HG02623 (cell line): ENCODE measurements around the gene IKZF1.
A peak's percentile ranks its signal among the peaks of the same experiment; 100 is the strongest.

ENCODE experiments used
- ATAC-seq: cut with Tn5 transposase; IDR thresholded peaks from one replicate; pipeline ENCODE4 v1.9.1; 2021; ENCODE audit warnings: moderate library complexity; ENCODE audit not compliant: unreplicated experiment

Gene IKZF1

DNA sequence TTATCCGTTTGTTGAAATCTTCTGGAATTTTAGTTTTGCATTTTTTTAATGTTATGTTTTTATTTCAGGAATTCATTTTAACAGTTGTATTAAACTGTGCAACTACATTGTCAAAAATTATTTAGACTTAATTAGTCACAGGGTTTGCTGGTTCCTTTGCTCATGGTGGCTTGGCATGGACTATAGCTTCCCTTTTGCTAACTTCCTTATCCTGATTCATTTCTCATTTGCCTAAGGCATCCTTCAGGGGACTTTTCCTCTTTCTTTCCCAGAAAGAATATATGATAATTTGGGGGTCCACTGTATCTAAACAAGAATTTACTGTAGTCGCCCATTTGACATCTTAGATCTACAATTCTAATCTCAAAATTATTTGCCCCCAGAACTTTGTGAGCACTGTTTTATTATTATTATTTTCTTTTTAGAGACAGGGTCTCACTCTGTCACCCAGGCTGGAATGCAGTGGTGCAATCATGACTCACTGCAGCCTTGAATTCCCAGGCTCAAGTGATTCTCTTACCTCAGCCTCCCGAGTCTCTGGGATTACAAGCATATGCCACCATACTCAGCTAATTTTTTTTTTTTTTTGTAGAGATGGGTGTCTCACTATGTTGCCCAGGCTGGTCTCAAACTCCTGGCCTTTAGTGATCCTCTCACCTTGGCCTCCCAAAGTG lies 131.8 kb downstream of the IKZF1 start:
- ATAC-seq = no peak

DNA sequence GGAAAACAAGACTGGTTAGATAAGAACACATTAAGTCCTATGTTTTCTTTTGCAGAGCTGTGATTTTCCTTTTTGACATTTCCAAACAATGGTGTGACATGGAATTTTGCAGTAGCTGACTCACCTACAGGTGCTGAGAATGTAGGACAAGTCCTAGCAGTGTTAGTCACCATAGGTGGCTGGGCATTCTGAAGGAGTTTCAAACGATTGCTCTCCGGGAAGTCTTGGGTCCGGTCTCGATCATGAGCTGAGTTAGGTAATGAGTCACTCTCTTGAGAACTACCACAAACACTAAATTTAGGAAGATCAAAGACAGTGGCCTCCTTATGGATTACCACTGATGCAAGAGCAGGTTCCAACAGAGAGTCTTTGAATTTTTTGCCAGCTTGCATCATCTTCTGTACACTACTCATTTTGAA lies 142.0 kb downstream of the IKZF1 start:
- ATAC-seq = peak; percentile 31

DNA sequence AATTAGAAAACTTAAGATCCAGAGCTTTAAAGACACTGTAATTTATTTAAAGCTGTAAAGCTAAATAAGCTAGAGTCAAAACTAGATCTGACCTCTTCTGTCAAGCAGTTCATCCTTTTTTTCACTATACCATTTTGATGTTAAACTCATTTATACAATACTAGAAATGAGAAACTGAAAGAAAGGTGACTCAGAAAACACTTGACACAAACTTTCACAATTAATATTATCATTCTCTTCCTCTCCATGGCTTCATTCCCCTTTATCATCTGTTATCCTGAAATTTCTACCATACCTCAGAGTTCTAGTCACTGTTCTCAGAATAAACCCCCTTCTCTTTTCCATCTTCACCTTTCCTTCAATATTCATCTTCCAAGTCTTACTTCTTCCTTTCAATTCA lies 144.3 kb downstream of the IKZF1 start:
- ATAC-seq = peak; percentile 29

DNA sequence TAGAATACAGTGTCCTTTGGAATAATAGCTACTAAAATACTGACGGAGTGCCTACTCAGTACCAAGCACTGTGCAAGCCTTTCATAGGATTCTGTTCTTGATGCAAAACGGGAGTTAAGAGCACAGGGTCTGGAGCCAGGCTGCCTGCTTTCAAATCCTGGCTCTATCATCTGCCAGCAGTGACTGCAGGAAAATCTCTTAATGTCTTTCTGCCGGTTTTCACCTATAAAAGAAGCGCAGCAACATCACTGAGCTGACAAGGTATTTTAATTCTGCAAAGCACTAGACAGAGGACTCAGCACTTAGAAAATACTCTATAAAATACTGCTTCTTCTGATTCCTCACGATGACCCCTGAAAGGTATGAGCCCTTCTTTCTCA lies 145.0 kb downstream of the IKZF1 start:
- ATAC-seq = no peak

DNA sequence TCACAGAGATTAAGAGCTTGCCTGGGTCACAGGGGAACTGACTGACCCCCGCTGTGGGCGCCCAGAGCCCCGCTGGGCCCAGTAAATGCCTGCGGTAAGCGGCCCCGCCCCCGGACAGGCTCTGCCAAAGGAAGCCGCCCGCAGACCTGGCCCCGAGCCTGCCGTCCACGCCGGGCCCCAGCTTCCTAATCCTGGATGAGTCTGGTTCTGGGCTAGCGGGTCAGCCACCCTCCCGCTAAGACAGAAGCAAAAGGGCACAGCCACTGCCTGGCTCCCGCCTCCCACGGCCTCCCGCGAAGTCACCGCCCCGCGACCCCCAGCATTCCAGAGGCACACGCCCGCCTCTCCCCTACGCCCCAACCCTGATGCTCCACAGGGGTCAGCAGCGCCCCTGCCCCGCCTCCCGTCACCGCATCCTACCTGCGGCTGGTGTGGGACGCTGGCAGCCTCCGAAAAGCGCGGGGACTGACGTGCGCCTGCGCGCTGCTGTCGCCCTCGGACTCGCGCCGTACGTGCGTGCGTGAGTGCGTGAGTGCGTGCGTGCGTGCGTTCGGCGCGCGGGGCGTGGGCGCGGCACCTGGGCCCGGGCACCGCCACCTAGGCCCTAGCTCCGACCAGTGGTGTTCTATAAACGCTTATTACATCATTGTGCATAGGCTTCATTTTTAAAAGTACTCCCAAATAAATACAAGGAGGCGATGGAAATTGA lies 145.5 kb downstream of the IKZF1 start, which contains the start of gene FIGNL1:
Gene FIGNL1, minus strand, starts transcription at position 470 of the 709 bp plus-strand sequence. CDS start 3,063 bp downstream, outside the sequence.
- peak; percentile 75 for ATAC-seq

DNA sequence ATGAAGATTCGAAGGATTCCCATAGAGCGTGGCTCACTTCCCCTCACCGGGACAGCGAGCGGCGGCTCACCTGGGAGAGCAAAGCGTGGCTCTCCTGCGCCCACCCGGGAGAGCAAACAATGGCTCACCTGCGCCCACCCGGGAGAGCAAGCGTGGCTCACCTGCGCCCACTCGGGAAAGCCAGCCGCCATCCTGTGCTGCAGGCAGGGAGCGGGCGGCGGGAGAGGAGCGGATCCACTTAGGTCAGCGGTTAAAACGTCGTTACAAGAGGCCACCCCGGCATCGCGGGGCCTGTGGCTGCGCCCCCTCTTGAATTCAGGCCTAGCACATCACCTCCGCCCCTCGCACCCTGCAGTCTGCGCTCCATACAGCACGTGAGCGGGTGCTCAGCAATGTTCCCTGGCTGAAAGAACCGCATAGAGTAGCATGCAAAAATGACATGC lies 146.1 kb downstream of the IKZF1 start:
- ATAC-seq = peak; percentile 12
